OCI-M2 (cell line): ENCODE data around the gene GPRASP3.
"Not testable (repeated sequence)": the region's sequence is repeated elsewhere in the genome, so short reads cannot be mapped to it uniquely, and the experiment has no call there.

Source experiments
- DNase-seq: peaks from one replicate; lab custom pipeline; 2025; ENCODE audit not compliant: unreplicated experiment; lab: John Stamatoyannopoulos, UW

The GPRASP3 gene, protein sequence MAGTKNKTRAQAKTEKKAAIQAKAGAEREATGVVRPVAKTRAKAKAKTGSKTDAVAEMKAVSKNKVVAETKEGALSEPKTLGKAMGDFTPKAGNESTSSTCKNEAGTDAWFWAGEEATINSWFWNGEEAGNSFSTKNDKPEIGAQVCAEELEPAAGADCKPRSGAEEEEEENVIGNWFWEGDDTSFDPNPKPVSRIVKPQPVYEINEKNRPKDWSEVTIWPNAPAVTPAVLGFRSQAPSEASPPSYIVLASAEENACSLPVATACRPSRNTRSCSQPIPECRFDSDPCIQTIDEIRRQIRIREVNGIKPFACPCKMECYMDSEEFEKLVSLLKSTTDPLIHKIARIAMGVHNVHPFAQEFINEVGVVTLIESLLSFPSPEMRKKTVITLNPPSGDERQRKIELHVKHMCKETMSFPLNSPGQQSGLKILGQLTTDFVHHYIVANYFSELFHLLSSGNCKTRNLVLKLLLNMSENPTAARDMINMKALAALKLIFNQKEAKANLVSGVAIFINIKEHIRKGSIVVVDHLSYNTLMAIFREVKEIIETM

GRCh38 chrX:102720237-102721168 lies at the start of gene GPRASP3:
GPRASP3 (plus strand) TSS chrX:102720743; CDS start chrX:102748996, 28,253 bp downstream.
- no peak for DNase-seq

DNA sequence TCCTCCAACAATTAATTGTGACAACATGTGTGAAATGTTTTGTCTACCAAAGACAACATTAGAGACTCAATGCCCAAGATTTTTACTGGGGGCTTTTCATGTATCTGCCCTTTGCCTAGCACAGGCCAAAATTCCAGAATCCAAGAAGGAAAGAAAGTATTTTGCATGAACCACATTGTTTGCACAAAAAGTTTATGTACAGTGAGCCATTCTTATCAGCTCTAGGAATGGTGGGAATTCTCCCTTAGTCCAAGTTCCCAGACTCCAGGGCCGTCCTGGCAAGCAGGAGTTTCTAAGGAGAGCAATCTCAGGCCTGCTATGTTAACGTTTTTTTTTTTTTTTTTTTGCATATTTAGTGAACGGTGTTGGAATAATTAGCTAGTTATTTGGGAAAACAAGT lies 47.7 kb upstream of the GPRASP3 start:
- DNase-seq, result no peak

- DNase-seq, result not testable (repeated sequence)
These were observed 43.1 kb upstream of the GPRASP3 start for GRCh38 chrX:102677479-102677878.

GRCh38 chrX:102684772-102685520 lies 35.6 kb upstream of the GPRASP3 start:
- no peak for DNase-seq

- no peak for DNase-seq
These were observed 25.8 kb upstream of the GPRASP3 start for GRCh38 chrX:102694749-102695148.

GRCh38 chrX:102696306-102696705 lies 24.2 kb upstream of the GPRASP3 start:
- DNase-seq, result no peak

- no peak for DNase-seq
These were observed 23.0 kb upstream of the GPRASP3 start for GRCh38 chrX:102697494-102697893.

DNA sequence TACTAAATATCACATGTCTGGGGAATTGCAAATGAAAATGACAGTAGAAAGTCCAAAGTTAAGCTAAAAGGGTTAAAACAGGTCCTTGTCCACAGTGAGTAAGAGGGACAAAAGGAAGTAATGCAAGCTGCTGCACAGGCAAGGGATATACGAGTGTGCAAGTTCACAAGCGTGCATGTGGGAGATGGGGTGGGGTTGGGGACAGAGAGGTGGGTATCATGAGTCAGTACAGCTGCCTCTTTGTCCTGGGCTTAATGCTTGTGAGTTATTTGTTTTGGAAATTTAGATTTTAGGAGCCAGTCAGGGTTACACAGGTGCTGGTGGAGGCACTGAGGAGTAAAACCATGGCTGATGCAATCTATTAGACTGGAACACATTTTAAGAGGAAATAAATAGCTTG lies 11.6 kb upstream of the GPRASP3 start:
- DNase-seq, result no peak

DNA sequence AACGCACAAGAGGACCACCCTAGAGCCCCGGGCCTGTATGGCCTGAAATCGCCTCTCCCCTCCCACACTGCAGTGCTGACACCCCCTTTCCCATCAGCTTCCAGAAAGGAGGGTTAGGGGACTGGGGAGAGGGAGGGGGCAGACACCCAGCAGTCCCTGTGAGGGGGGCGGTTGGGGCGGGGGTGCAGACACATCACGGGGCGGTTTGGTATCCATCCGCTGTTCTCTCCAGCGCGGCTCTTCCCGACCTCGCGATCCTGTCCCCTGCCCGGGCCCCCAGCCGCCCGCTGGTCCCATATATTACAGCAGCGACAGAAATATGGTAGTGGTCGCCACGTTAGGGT lies 8.7 kb upstream of the GPRASP3 start:
- no peak for DNase-seq

- no peak for DNase-seq
These were observed 8.2 kb upstream of the GPRASP3 start, which contains the start of gene GPRASP2 for GRCh38 chrX:102712216-102712966. GPRASP2 (plus strand) TSS chrX:102712448; CDS start chrX:102714870, 2,422 bp downstream.

DNA sequence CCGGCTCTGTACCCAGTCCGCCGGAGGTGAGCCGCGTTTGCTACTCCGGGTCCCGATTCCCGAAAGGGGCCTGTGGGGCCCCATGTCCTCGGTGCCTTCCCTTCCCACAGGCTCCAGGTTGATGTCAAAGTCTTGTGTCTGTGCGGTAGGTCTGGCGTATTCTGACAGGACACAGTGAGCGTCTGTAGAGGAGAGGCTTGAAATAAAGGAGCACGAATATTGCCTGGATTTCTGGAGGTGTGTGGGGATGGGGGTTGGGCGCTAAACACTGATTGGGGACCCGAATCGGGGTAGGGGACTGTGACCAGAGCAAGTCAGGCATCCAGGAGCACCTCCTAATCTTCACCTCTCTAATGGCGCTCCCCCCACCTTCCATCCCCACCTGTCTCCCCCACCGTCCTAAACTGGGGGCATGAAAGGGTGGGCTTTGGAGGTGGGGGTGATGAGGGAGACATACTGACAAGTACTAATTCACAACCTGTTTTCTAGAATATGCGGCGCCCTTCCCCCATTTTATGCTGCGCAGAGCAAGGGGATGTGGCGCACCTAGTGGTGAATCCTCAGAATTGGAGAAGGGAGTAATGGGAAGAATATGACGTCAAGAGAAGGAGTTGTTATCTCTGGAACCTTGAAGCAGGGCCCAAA lies 7.4 kb upstream of the GPRASP3 start:
- DNase-seq, result no peak

GRCh38 chrX:102714994-102715393 lies 5.5 kb upstream of the GPRASP3 start:
- DNase-seq, result no peak

DNA sequence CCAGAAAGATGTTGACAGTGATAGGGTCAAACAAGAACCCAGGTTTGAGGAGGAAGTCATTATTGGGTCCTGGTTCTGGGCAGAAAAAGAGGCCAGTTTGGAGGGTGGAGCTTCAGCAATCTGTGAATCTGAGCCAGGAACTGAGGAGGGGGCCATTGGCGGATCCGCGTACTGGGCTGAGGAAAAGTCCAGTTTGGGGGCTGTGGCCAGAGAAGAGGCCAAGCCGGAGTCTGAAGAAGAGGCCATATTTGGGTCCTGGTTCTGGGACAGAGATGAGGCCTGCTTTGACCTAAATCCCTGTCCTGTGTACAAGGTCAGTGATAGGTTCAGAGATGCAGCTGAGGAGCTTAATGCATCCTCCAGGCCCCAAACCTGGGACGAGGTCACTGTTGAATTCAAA lies 4.6 kb upstream of the GPRASP3 start:
- no peak for DNase-seq

DNA sequence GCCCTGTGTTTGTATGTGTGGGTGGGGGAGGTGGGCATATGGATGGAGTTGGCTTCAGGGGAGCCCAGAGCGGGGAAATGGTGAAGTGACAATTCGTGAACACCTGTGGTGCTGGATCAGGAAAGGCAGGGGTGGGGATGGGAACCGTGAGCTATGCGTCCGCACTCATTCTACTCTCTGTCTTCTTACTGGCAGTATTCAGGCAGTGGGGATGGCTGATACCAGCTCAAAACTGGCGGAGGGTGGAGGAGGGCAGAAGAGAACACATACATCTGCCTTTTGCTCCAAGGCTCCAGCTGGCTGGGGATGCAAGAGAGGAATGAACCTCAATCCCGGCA lies 595 bp downstream of the GPRASP3 start:
- DNase-seq, result not testable (repeated sequence)

GRCh38 chrX:102723456-102723855 lies 2.9 kb downstream of the GPRASP3 start:
- DNase-seq, result no peak

GRCh38 chrX:102727761-102728160 lies 7.2 kb downstream of the GPRASP3 start:
- DNase-seq, result no peak

GRCh38 chrX:102728646-102729045 lies 8.1 kb downstream of the GPRASP3 start:
- DNase-seq, result no peak

DNA sequence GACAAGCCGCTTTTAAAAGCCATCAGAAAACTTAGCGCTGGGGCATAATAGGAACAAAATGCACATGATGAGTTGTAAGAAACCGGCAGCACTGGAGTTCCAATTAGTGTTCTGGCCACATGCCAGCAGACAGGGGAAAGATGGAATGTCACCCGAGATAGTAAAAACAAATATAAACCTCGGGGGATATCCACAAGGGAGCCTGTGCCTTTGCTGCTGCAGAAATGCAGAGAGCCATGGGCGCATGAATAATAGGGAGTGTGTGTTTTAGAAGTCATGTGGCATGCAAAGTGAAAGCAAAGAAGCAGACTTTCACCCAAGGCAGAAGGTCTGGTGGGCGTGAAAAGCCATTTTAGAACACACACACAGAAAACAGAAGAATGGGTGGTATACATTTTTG lies 19.1 kb downstream of the GPRASP3 start:
- DNase-seq, result no peak

- no peak for DNase-seq
These were observed 23.8 kb downstream of the GPRASP3 start for GRCh38 chrX:102744307-102744706.

- no peak for DNase-seq
These were observed 24.9 kb downstream of the GPRASP3 start for GRCh38 chrX:102745513-102745856.
